NCI-H2227 (cell line): ENCODE results near the gene ABHD17A.

Source experiments
- DNase-seq: peaks from one replicate; lab custom pipeline; 2025; ENCODE audit not compliant: unreplicated experiment; lab: John Stamatoyannopoulos, UW

ABHD17A gene

GRCh38 chr19:1864480-1865171, 20.7 kb downstream of the ABHD17A start:
- DNase-seq: peak; percentile 65

DNA sequence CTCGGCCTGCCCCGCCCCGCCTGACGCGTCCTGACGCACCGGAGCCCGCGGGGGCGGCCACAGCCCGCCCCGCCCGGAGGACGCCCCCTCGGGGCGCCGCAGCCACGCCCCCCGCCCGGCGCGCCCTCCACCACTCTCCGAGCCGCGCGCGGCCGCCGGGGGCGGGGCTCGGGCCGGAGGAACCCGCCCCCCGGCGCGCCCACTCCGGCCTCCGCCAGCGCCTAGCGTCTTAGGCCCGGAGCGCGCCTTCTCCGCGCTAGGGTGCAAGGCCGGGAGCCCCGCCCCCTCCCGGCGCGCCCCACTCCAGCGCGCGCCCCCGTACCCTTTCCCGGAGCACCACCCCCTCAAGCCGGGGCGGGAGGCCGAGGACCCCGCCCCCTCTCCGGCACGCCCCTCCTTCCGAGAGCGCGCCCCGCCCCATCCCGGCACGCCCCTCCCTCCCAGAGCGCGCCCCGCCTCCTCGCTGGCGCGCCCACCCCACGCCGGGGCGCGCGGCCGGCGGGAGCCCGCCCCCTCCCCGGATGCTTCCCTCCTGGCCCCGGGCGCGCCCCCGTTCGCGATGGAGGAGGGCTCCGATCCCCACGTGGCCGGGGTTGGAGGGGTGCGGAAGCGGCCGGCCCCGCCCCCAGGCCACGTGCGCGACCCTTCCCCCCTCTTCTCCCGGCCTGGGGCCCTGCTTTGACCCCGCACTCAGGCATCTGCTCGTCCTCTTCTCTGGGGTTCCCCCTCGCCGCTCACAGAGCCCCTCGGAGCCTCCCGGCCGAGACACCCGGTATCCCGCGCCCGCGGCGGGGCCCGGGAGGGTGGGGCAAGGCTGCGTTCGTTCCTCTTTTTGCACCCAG, 21.4 kb downstream of the ABHD17A start:
- DNase-seq: peak; percentile 96

- no peak for DNase-seq
Observed at GRCh38 chr19:1863328-1863637, 22.0 kb downstream of the ABHD17A start, which contains the start of gene KLF16. Gene KLF16 (minus strand): TSS chr19:1863579. CDS start chr19:1863497, 82 bp downstream.

DNA sequence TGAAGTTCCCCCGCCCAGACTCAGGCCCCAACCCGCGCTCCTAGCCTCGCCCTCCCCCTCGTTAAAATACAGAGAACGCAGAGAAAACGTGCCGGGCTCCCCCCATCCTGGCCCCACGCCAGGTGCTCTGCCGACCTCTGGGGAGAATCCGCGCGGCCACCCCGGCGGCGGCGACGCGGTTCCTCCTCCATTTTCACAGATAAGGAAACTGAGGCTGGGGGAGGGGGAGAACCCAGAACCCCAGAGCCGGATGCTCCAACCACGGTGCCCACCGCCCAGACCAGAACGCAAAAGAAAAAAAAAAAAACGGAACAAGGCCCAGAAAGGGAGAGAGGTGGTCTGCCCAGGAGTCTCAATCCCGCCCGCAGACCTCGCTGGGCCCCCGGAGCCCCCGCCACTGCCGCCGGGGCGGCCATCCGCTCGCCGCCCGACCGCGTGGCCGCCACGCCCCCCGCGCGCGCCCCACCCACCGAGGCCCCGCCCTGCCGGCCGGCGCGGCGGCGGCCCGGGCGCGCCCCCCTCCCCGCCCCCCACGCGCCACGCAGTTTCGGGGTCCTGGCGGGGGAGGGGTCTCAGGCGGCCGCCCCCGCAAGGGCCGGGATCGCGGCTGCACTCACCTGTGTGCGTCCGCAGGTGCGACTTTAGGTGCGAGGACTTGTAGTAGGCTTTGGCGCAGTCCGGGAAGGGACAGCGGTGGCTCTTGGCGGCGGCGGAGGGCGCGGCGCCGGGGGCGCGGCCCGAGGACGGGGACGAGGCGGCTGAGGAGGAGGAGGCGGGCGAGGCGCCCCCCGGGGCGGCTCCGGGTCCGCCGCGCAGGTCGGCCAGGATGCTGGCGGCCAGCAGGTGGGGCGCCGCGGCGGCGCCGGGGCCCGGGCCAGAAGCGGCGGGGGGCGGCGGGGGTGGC, 22.6 kb downstream of the ABHD17A start:
- peak; percentile 51 for DNase-seq

GRCh38 chr19:1862068-1862423, 23.2 kb downstream of the ABHD17A start:
- DNase-seq: no peak

DNA sequence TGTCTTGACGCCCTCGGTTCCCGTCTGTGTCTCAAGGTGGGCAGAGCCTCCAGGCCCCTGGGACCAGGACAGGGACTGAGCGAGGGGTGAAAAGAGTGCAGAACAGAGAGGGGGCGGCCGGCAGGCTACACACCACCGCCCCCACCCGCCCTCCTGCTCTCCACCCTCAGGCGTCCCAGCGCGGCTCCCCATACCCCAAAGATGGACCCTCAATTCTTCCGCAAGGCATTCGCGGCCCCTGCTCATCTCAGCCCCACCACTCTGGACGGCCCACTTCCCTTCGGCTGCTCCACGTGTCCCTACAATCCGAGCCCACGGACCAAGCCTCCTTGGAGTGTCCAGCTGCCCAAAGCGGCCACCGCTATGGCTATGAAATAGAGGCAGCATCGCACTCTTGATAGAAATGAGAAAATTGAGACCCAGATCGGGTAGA, 23.7 kb downstream of the ABHD17A start:
- no peak for DNase-seq

DNA sequence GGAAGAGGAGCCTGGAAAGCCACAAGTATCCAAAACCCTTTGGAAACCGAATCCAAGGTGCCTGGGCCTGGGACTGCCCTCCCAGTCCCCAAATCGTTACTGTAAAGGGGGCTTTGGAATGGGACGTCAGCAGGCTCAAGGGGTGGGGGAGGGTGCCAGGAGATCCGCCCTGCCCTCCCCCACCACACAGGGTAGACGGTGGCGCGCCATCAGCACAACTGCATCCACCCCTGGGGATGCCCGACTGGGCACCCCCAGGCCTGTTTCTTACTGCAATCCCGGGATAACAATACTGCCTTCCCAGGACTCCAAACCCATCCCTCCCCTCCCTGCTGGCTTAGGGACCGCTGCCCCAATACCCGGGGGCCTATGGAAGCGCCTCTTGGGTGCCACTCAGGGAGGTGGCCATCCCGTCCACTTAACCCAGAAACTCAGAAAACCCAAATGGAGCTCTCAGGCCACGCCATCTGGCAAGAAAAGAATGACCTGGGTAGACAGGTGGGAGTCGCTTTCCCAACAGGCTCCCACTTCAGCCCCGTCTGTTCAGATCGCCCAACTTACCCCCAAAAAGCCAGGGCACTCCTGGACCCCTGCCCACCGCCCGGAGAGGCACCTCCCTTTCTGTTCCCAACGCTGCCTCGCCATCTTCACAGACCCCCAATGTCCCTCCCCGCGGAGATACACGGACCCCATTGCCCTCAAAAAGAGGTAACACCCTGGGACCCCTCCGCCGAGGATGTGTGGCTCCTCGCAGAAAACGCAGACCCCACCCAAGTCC, 24.3 kb downstream of the ABHD17A start:
- DNase-seq: no peak

- peak; percentile 84 for DNase-seq
Observed at GRCh38 chr19:1860042-1860775, 25.1 kb downstream of the ABHD17A start.

- no peak for DNase-seq
Observed at GRCh38 chr19:1859331-1859781, 25.9 kb downstream of the ABHD17A start.

DNA sequence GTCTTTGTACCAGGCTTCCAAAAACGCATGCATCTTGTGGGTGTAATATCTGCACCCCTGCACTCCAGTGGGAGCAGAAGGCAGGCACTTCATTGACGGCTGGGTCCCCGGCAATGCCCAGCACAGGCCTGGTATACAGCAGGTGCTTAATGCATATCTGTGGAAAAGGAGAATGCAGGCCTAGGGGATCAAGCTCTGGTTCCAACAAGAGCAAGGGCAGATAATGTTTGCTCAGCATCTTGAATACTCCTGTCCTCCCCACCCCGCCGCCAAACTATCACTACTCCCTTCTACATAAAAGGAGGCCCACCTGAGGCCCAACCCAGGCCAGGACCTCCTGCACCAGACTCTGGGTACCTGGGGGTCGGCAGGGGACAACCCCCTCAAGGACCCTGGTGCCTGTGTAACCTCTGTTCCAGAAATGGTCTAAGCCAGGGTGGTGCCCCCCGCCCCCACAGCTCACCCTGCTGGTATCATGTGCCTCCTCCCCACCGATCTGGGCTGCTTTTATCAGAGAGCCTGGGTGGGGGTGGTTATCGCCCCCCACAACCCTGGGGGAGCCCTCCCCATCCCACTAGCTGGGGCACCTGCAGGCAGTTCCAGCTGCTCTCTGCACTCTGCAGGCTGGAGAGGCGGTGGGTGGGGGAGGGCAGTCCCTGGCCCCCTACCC, 26.7 kb downstream of the ABHD17A start:
- DNase-seq: no peak

GRCh38 chr19:1857648-1858326, 27.5 kb downstream of the ABHD17A start:
- DNase-seq: no peak

DNA sequence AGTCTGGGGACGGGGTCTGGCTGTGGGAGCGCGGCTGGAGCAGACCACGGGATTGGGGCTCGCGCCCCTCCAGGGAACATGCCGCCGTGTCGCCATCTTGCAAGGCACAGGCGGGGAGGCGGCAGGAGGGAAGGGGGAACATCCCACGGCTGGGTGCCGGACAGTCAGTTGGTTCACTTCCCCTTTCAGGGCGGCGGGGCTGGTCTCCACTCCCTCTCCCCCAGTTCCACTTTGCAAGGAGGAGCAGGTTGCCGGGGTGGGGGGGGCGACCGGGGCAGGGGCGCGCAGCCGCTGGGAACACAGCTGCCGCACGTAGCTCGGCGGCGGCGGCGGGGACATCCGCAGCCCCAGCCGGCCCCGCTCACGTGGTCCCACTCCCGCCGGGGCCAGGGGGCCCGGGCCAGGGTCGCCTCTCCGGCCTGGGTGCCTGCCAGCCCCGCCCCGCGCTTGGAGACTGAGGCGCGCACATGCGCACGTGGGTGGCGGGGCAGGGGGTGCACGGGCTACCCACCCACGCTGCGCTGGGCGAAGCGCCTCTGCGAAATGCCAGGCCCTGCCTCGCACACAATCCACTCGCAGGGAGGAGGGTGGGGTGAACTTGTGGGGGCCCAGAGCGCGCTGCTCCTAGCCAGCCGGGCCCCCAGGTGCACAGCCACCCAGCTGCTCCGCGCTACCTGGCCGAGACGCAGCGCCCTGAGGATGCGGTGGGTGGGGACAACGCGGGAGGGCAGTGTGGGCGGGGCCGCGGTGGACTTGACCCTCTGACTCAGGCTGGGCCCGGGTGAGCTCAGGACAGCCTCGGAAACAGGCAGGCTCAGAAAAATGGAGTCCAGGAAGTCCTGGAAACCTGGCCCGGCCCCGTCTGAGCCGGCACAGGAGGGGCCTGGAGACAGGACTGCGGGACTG, 28.3 kb downstream of the ABHD17A start:
- no peak for DNase-seq

GRCh38 chr19:1856345-1856697, 29.0 kb downstream of the ABHD17A start:
- DNase-seq: no peak

DNA sequence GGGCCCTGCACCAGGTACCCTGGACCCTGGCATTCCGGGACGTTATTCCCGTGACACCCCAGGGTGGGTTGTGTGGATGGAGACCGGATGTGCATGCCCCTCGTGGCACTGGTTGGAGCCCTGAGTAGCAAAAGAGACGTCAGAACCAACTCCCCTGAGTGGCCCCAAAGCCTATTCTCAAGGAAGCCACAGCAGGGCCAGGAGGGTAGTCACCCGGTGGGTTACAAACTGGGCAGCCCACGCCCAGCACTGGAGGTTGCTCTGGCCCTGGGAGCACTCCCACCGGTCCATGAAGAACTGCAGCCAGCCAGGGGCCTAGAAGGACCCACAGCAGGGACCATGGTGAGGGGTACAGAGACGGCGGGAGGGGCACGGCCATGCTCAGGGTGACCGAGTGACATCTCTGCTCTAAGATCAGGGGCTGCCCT, 29.5 kb downstream of the ABHD17A start:
- DNase-seq: no peak

GRCh38 chr19:1855040-1855827, 30.1 kb downstream of the ABHD17A start:
- no peak for DNase-seq

- DNase-seq: no peak
Observed at GRCh38 chr19:1854542-1855039, 30.7 kb downstream of the ABHD17A start.

GRCh38 chr19:1854039-1854541, 31.2 kb downstream of the ABHD17A start:
- no peak for DNase-seq
